ENCODE measurements around the gene COP1. TPM values are rescaled to one million over a fixed set of nuclear protein-coding genes. Genes with fewer than 3 reads are reported as not detected.

COP1 gene
- total and polyA plus RNA-seq, 2 of the 4 experiments (the other 2 are of a cell fraction), result 17.8 to 35.0 TPM

DNA sequence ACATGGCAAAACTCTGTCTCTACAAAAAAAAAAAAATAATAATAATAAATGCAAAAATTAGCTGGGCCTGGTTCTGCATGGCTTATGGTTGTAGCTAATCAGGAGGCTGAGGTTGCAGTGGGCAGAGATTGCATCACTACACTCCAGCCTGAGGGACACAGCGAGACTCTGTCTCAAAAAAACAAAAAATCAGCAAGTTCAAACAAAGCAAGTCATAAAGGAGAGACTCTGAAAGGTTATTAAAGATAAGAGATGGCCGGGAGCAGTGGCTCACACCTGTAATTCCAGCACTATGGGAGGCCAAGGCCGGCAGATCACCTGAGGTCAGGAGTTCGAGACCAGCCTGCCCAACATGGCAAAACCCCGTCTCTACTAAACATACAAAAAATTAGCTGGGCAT is 28.8 kb downstream of the COP1 start:
- intact Hi-C loops (cut with micrococcal nuclease) (no loop called here), in situ Hi-C loops (cut with MboI; ENCODE audit: low sequenced_read_pairs) (no loop called here), dilution Hi-C loops (cut with HindIII; ENCODE audit: low sequenced_read_pairs, unreplicated experiment) (no loop called here)
- Histone ChIP-seq H3K9me1 (ENCODE audit: insufficient read depth, low read length) (peaks cover 3% of the 10 kb centered on the region; the same call in 1 of the 2 replicates), H2BK20ac (ENCODE audit: low read depth, low read length) (no peak overlapping the region), H3K9ac (ENCODE audit: low read depth, low read length) (no peak overlapping the region), H3K14ac (replicated peaks; ENCODE audit: low read depth, low read length) (no peak overlapping the region), H3K36me3 (ENCODE audit: control insufficient read depth, insufficient read depth, low read length) (peaks cover 8% of the 10 kb centered on the region), H2BK15ac (ENCODE audit: low read depth, low read length) (no peak overlapping the region), H3K27me3 (ENCODE audit: control insufficient read depth, insufficient read depth, low read length) (no peaks in the 10 kb centered on the region), H4K8ac (ENCODE audit: low read depth in 2 of 2, low read length in 2 of 2) (no peak overlapping the region), H3K4me2 (ENCODE audit: low read depth, low read length) (no peak overlapping the region), H2AFZ (replicated peaks; ENCODE audit: low read length, poor library complexity) (no peak overlapping the region), H3K9me3 (ENCODE audit: control insufficient read depth, insufficient read depth, low read length) (no peaks in the 10 kb centered on the region), H3K23ac (ENCODE audit: low read depth, low read length) (no peak overlapping the region), H4K5ac (ENCODE audit: low read depth, low read length) (no peak overlapping the region), H2BK5ac (ENCODE audit: low read depth, low read length, poor library complexity, severe bottlenecking) (no peak overlapping the region), H3K27ac (ENCODE audit: insufficient read depth, low read length) (no peak overlapping the region), H2AK9ac (replicated peaks; ENCODE audit: low read depth, low read length, poor library complexity) (no peak overlapping the region), H3K4me1 (ENCODE audit: control insufficient read depth, insufficient read depth, low read length) (no peaks in the 10 kb centered on the region), H2AK5ac (ENCODE audit: low read depth, low read length) (no peak overlapping the region), H3K79me1 (ENCODE audit: low read depth in 1 of 2, low read length in 2 of 2) (peaks cover 29 to 50% of the 10 kb centered on the region in 2 experiments), H3K4me3 (ENCODE audit: insufficient read depth, low read depth, low read length) (no peak overlapping the region), H3K56ac (ENCODE audit: extremely low read depth, insufficient read depth, low read length) (no peak overlapping the region), H3K4ac (ENCODE audit: low read depth, low read length) (no peak overlapping the region), H2BK120ac (ENCODE audit: low read depth, low read length) (no peak overlapping the region), H3K18ac (ENCODE audit: low read depth, low read length) (no peak overlapping the region), H4K91ac (ENCODE audit: insufficient read depth, low read depth, low read length) (no peak overlapping the region), H4K20me1 (ENCODE audit: insufficient read depth, low read length) (peaks cover 6% of the 10 kb centered on the region; the same call in 1 of the 2 replicates)
- ATAC-seq (ENCODE audit: low read depth), result no peak
- ChIA-PET POLR2A (ENCODE audit: unreplicated experiment) (no interaction called here), CTCF (interaction anchor here (0.6 kb wide), 1 partner anchor 48 kb away, joined by 5 read pairs; no protein-coding TSS in a partner anchor)
- BruUV-seq (replicated peaks), result no TSS peak
- no peak for DNase-seq
- no peak for TF ChIP-seq MAFK (IDR thresholded peaks at IDR 0.05; ENCODE audit: low read depth, low read length)
- TF ChIP-seq CEBPB (IDR thresholded peaks at IDR 0.05; ENCODE audit: low read depth, low read length), result peak; percentile 45; the same call in 1 of the 2 replicates
- WGBS, 2 experiments (ENCODE audit: extremely low coverage in 2 of 2, insufficient read length in 1 of 2), result no CpG with 5 or more reads among the region's 5 CpGs

Measured in IMR-90 (cell line).